Measurements from ENCODE around the gene DSE.

DSE gene

GRCh38 chr6:116373940-116374339 is 3.2 kb downstream of the DSE start:
- Histone ChIP-seq H3K27ac (ENCODE audit: low read length) (no peak overlapping the region), H3K9ac (ENCODE audit: low read depth, low read length) (no peak overlapping the region), H3K9me3 (ENCODE audit: insufficient read depth, low read length, severe bottlenecking) (no peaks in the 10 kb centered on the region), H3K4me3 (ENCODE audit: low read depth in 1 of 2, low read length in 2 of 2) (no peak overlapping the region), H3K79me2 (ENCODE audit: insufficient read depth, low read length) (no peaks in the 10 kb centered on the region), H3K36me3 (ENCODE audit: insufficient read depth, low read length) (no peaks in the 10 kb centered on the region), H3K4me1 (ENCODE audit: insufficient read depth, low read length) (peaks cover 17% of the 10 kb centered on the region), H2AFZ (ENCODE audit: low read depth, low read length) (no peak overlapping the region), H3K27me3 (ENCODE audit: insufficient read depth, low read length, poor library complexity) (peaks cover 19% of the 10 kb centered on the region), H3K4me2 (ENCODE audit: insufficient read depth, low read length) (no peak overlapping the region), H4K20me1 (ENCODE audit: insufficient read depth, low read length) (peaks cover 2% of the 10 kb centered on the region; the same call in 1 of the 2 replicates)
- ATAC-seq (ENCODE audit: insufficient read depth, low read depth): no peak
- no peak for TF ChIP-seq EZH2 (IDR thresholded peaks at IDR 0.05; ENCODE audit: borderline replicate concordance, low read depth, low read length, severe bottlenecking)
- no peak for TF ChIP-seq CTCF (IDR thresholded peaks at IDR 0.05; ENCODE audit: borderline replicate concordance, extremely low read depth, low read length, poor library complexity, severe bottlenecking)
- no peak for DNase-seq

- Histone ChIP-seq H3K4me1 (ENCODE audit: insufficient read depth, low read length) (peaks cover 17% of the 10 kb centered on the region), H3K4me3 (ENCODE audit: low read depth in 1 of 2, low read length in 2 of 2) (no peak overlapping the region), H3K36me3 (ENCODE audit: insufficient read depth, low read length) (no peaks in the 10 kb centered on the region), H3K9me3 (ENCODE audit: insufficient read depth, low read length, severe bottlenecking) (no peaks in the 10 kb centered on the region), H3K27me3 (ENCODE audit: insufficient read depth, low read length, poor library complexity) (peaks cover 19% of the 10 kb centered on the region), H3K27ac (ENCODE audit: low read length) (no peak overlapping the region), H2AFZ (ENCODE audit: low read depth, low read length) (no peak overlapping the region), H3K4me2 (ENCODE audit: insufficient read depth, low read length) (no peak overlapping the region), H3K79me2 (ENCODE audit: insufficient read depth, low read length) (no peaks in the 10 kb centered on the region), H3K9ac (ENCODE audit: low read depth, low read length) (no peak overlapping the region), H4K20me1 (ENCODE audit: insufficient read depth, low read length) (peaks cover 2% of the 10 kb centered on the region; the same call in 1 of the 2 replicates)
- no peak for DNase-seq
- TF ChIP-seq CTCF (IDR thresholded peaks at IDR 0.05; ENCODE audit: borderline replicate concordance, extremely low read depth, low read length, poor library complexity, severe bottlenecking): no peak
- no peak for TF ChIP-seq EZH2 (IDR thresholded peaks at IDR 0.05; ENCODE audit: borderline replicate concordance, low read depth, low read length, severe bottlenecking)
- no peak for ATAC-seq (ENCODE audit: insufficient read depth, low read depth)
Observed at GRCh38 chr6:116374586-116374985, 3.8 kb downstream of the DSE start.

- Histone ChIP-seq H3K4me1 (ENCODE audit: insufficient read depth, low read length) (peaks cover 16% of the 10 kb centered on the region), H3K27me3 (ENCODE audit: insufficient read depth, low read length, poor library complexity) (peaks cover 19% of the 10 kb centered on the region), H2AFZ (ENCODE audit: low read depth, low read length) (no peak overlapping the region), H3K27ac (ENCODE audit: low read length) (no peak overlapping the region), H3K9me3 (ENCODE audit: insufficient read depth, low read length, severe bottlenecking) (no peaks in the 10 kb centered on the region), H3K36me3 (ENCODE audit: insufficient read depth, low read length) (no peaks in the 10 kb centered on the region), H3K4me3 (ENCODE audit: low read depth in 1 of 2, low read length in 2 of 2) (no peak overlapping the region), H3K79me2 (ENCODE audit: insufficient read depth, low read length) (no peaks in the 10 kb centered on the region), H3K9ac (ENCODE audit: low read depth, low read length) (no peak overlapping the region), H3K4me2 (ENCODE audit: insufficient read depth, low read length) (no peak overlapping the region), H4K20me1 (ENCODE audit: insufficient read depth, low read length) (peaks cover 2% of the 10 kb centered on the region; the same call in 1 of the 2 replicates)
- DNase-seq (no peak), ATAC-seq (ENCODE audit: insufficient read depth, low read depth) (no peak)
- TF ChIP-seq EZH2 (IDR thresholded peaks at IDR 0.05; ENCODE audit: borderline replicate concordance, low read depth, low read length, severe bottlenecking) (no peak), CTCF (IDR thresholded peaks at IDR 0.05; ENCODE audit: borderline replicate concordance, extremely low read depth, low read length, poor library complexity, severe bottlenecking) (no peak)
Observed at GRCh38 chr6:116375262-116375661, 4.5 kb downstream of the DSE start.

GRCh38 chr6:116376149-116376548 is 5.4 kb downstream of the DSE start:
- DNase-seq (no peak), ATAC-seq (ENCODE audit: insufficient read depth, low read depth) (no peak)
- Histone ChIP-seq H3K27ac (ENCODE audit: low read length) (no peak overlapping the region), H3K9me3 (ENCODE audit: insufficient read depth, low read length, severe bottlenecking) (no peaks in the 10 kb centered on the region), H3K9ac (ENCODE audit: low read depth, low read length) (no peak overlapping the region), H3K79me2 (ENCODE audit: insufficient read depth, low read length) (no peaks in the 10 kb centered on the region), H4K20me1 (ENCODE audit: insufficient read depth, low read length) (peaks cover 2% of the 10 kb centered on the region; the same call in 1 of the 2 replicates), H3K4me3 (ENCODE audit: low read depth in 1 of 2, low read length in 2 of 2) (no peak overlapping the region), H2AFZ (ENCODE audit: low read depth, low read length) (no peak overlapping the region), H3K4me1 (ENCODE audit: insufficient read depth, low read length) (peaks cover 8% of the 10 kb centered on the region), H3K36me3 (ENCODE audit: insufficient read depth, low read length) (no peaks in the 10 kb centered on the region), H3K4me2 (ENCODE audit: insufficient read depth, low read length) (no peak overlapping the region), H3K27me3 (ENCODE audit: insufficient read depth, low read length, poor library complexity) (peaks cover 10% of the 10 kb centered on the region)
- TF ChIP-seq CTCF (IDR thresholded peaks at IDR 0.05; ENCODE audit: borderline replicate concordance, extremely low read depth, low read length, poor library complexity, severe bottlenecking) (no peak), EZH2 (IDR thresholded peaks at IDR 0.05; ENCODE audit: borderline replicate concordance, low read depth, low read length, severe bottlenecking) (no peak)
